ENCODE measurements around the gene MUC22. TPM values are rescaled to one million over a fixed set of nuclear protein-coding genes. Genes with fewer than 3 reads are reported as not detected.

Gene MUC22
- total RNA-seq, 4 donors from 2014 or later = 0.05 to 0.36 (median 0.18) TPM

GRCh38 chr6:31005249-31006020 lies 4.8 kb upstream of the MUC22 start:
- peak in 1 of 5 experiments; percentile 21 for TF ChIP-seq CTCF (IDR thresholded peaks at IDR 0.05 in 4 of 5, conservative IDR thresholded peaks at IDR 0.05 in 1 of 5)
- peak in 1 of 2 donors; percentile 18 for TF ChIP-seq POLR2A (IDR thresholded peaks at IDR 0.05)
- DNase-seq (peak; percentile 75 to 93), ATAC-seq (peak; percentile 92 to 95)
- in situ Hi-C loops (cut with MboI; ENCODE audit: low sequenced_read_pairs in 4 of 4) (no loop called here), intact Hi-C loops (cut with DNase I; ENCODE audit: low total_unique reads) (loop anchor here (2.0 kb wide), 2 partner anchors 31 to 79 kb away; no protein-coding TSS in a partner anchor)
- Histone ChIP-seq H3K9me3 (no peaks in the 10 kb centered on the region), H3K27ac (peak overlapping the region; percentile 76 to 91 (median 81)), H3K4me3 (no peak overlapping the region), H3K36me3 (no peaks in the 10 kb centered on the region), H3K4me1 (peaks cover 6 to 41% of the 10 kb centered on the region in 2 donors), H3K27me3 (no peaks in the 10 kb centered on the region)

GRCh38 chr6:31007694-31008093 lies 2.6 kb upstream of the MUC22 start:
- TF ChIP-seq POLR2A (IDR thresholded peaks at IDR 0.05) (no peak), CTCF (IDR thresholded peaks at IDR 0.05 in 4 of 5, conservative IDR thresholded peaks at IDR 0.05 in 1 of 5) (no peak)
- in situ Hi-C loops (cut with MboI; ENCODE audit: low sequenced_read_pairs in 4 of 4) (no loop called here), intact Hi-C loops (cut with DNase I; ENCODE audit: low total_unique reads) (loop anchor here (2.0 kb wide), 1 partner anchor 29 kb away; no protein-coding TSS in a partner anchor)
- Histone ChIP-seq H3K36me3 (no peaks in the 10 kb centered on the region), H3K4me3 (no peak overlapping the region), H3K4me1 (peaks cover 6 to 41% of the 10 kb centered on the region in 2 donors), H3K27ac (peak overlapping the region; percentile 64 to 91 (median 79)), H3K27me3 (no peaks in the 10 kb centered on the region), H3K9me3 (no peaks in the 10 kb centered on the region)
- peak; percentile 32 to 35 for ATAC-seq
- DNase-seq = no peak

GRCh38 chr6:31008165-31008564 lies 2.1 kb upstream of the MUC22 start:
- peaks cover 6 to 41% of the 10 kb centered on the region in 2 donors for H3K4me1 ChIP-seq
- DNase-seq (no peak), ATAC-seq (no peak)
- no peaks in the 10 kb centered on the region for H3K9me3 ChIP-seq
- intact Hi-C loops (cut with DNase I; ENCODE audit: low total_unique reads) (no loop called here), in situ Hi-C loops (cut with MboI; ENCODE audit: low sequenced_read_pairs in 4 of 4) (no loop called here)
- no peaks in the 10 kb centered on the region for H3K36me3 ChIP-seq
- H3K27me3 ChIP-seq = no peaks in the 10 kb centered on the region
- TF ChIP-seq CTCF (IDR thresholded peaks at IDR 0.05 in 4 of 5, conservative IDR thresholded peaks at IDR 0.05 in 1 of 5) (no peak), POLR2A (IDR thresholded peaks at IDR 0.05) (no peak)
- H3K27ac ChIP-seq = peak overlapping the region; percentile 64 to 91 (median 79)
- no peak overlapping the region for H3K4me3 ChIP-seq

GRCh38 chr6:31009731-31010130 lies 543 bp upstream of the MUC22 start:
- H3K4me1 ChIP-seq = peaks cover 6 to 32% of the 10 kb centered on the region in 2 donors
- no peak overlapping the region for H3K27ac ChIP-seq
- no peaks in the 10 kb centered on the region for H3K27me3 ChIP-seq
- TF ChIP-seq POLR2A (IDR thresholded peaks at IDR 0.05) = no peak
- no peak for TF ChIP-seq CTCF (IDR thresholded peaks at IDR 0.05 in 4 of 5, conservative IDR thresholded peaks at IDR 0.05 in 1 of 5)
- no peaks in the 10 kb centered on the region for H3K9me3 ChIP-seq
- ATAC-seq (no peak), DNase-seq (no peak)
- H3K4me3 ChIP-seq = no peak overlapping the region
- H3K36me3 ChIP-seq = no peaks in the 10 kb centered on the region
- in situ Hi-C loops (cut with MboI; ENCODE audit: low sequenced_read_pairs in 4 of 4) (no loop called here), intact Hi-C loops (cut with DNase I; ENCODE audit: low total_unique reads) (no loop called here)

All from gastrocnemius medialis (tissue), 4 donors.